Liver (tissue), 2 donors: ENCODE measurements around the gene PERCC1.

ENCODE experiments used
- ATF3 ChIP-seq: IDR thresholded peaks from 2 replicates; pipeline ENCODE4 v1.6.1; 2016; ENCODE audit warnings: antibody characterized with exemption
- MAX ChIP-seq: IDR thresholded peaks from 2 replicates; pipeline ENCODE4 v1.6.1; 2016; ENCODE audit warnings: antibody characterized with exemption
- TF ChIP-seq, protein P1 (sequence below): IDR thresholded peaks from 2 replicates; pipeline ENCODE4 v1.6.1; 2016; ENCODE audit warnings: antibody characterized with exemption
- donor health status: healthy.

- TF ChIP-seq, protein P1, sequence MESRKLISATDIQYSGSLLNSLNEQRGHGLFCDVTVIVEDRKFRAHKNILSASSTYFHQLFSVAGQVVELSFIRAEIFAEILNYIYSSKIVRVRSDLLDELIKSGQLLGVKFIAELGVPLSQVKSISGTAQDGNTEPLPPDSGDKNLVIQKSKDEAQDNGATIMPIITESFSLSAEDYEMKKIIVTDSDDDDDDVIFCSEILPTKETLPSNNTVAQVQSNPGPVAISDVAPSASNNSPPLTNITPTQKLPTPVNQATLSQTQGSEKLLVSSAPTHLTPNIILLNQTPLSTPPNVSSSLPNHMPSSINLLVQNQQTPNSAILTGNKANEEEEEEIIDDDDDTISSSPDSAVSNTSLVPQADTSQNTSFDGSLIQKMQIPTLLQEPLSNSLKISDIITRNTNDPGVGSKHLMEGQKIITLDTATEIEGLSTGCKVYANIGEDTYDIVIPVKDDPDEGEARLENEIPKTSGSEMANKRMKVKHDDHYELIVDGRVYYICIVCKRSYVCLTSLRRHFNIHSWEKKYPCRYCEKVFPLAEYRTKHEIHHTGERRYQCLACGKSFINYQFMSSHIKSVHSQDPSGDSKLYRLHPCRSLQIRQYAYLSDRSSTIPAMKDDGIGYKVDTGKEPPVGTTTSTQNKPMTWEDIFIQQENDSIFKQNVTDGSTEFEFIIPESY, result no peak
- TF ChIP-seq MAX (no peak), ATF3 (no peak)
These were observed 2.3 kb downstream of the PERCC1 start for GRCh38 chr16:1433263-1433560.
